K562 (cell line): Measurements from ENCODE around the gene CTIF. TPM values are rescaled to one million over a fixed set of nuclear protein-coding genes. Genes with fewer than 3 reads are reported as not detected.
A peak's percentile ranks its signal among the peaks of the same experiment; 100 is the strongest.

Experiments
- ARID1B ChIP-seq: fragments of 450-650 bp; IDR thresholded peaks from 2 replicates; pipeline ENCODE4 v1.6.1; 2016; ENCODE audit warnings: antibody characterized with exemption, mild to moderate bottlenecking, inconsistent platforms
- E2F6 ChIP-seq, 2 experiments: IDR thresholded peaks; 2 replicates each; pipeline ENCODE4 v1.6.1; 2011; ENCODE audit warnings: borderline replicate concordance in 1 of 2, control low read depth in 1 of 2, low read depth in 1 of 2, low read length in 1 of 2, mild to moderate bottlenecking in 1 of 2, mixed read lengths in 1 of 2, moderate library complexity in 1 of 2; ENCODE audit not compliant: insufficient read depth in 1 of 2, insufficient read length in 1 of 2, poor library complexity in 1 of 2, severe bottlenecking in 1 of 2; ENCODE audit errors: extremely low read depth in 1 of 2
- FOSL1 ChIP-seq: fragments of 200-800 bp; sonication (Bioruptor generic); conservative IDR thresholded peaks from 2 replicates; pipeline ENCODE4 v1.6.1; 2016; ENCODE audit warnings: missing genetic modification characterization, missing compliant biosample characterization
- HLTF ChIP-seq: fragments of 450-650 bp; IDR thresholded peaks from 2 replicates; pipeline ENCODE4 v1.6.1; 2016
- L3MBTL2 ChIP-seq: fragments of 450-650 bp; IDR thresholded peaks from 2 replicates; pipeline ENCODE4 v1.6.1; 2016; ENCODE audit warnings: mild to moderate bottlenecking, moderate library complexity
- MCM7 ChIP-seq, 2 experiments: fragments of 450-650 bp; IDR thresholded peaks; 2 replicates each; pipeline ENCODE4 v1.6.1; 2016 to 2018
- NFATC3 ChIP-seq: fragments of 450-650 bp; IDR thresholded peaks from 2 replicates; pipeline ENCODE4 v1.6.1; 2017; ENCODE audit warnings: mild to moderate bottlenecking
- NFIC ChIP-seq: fragments of 450-650 bp; IDR thresholded peaks from 2 replicates; pipeline ENCODE4 v1.6.1; 2017; ENCODE audit warnings: mild to moderate bottlenecking, inconsistent platforms
- NKRF ChIP-seq: fragments of 450-650 bp; IDR thresholded peaks from 2 replicates; pipeline ENCODE4 v1.6.1; 2016; ENCODE audit warnings: borderline replicate concordance
- RFX5 ChIP-seq: IDR thresholded peaks from 2 replicates; pipeline ENCODE4 v1.6.1; 2011; ENCODE audit warnings: low read depth, mild to moderate bottlenecking, improper control_type of control experiment, low read length
- SMAD1 ChIP-seq: fragments of 150-350 bp; IDR thresholded peaks from 2 replicates; pipeline ENCODE4 v1.6.1; 2014; ENCODE audit warnings: low read length, low read depth; ENCODE audit not compliant: partially characterized antibody
- SRSF7 ChIP-seq: fragments of 200-400 bp; formaldehyde crosslinking; optimal IDR thresholded peaks from 2 replicates; pipeline ENCODE3; 2017; ENCODE audit warnings: mild to moderate bottlenecking, low read depth, low read length
- STAT5A ChIP-seq: IDR thresholded peaks from 2 replicates; pipeline ENCODE4 v1.6.1; 2012; ENCODE audit warnings: low read length, inconsistent platforms, borderline replicate concordance
- TAF9B ChIP-seq: fragments of 450-650 bp; IDR thresholded peaks from 2 replicates; pipeline ENCODE4 v1.6.1; 2018; ENCODE audit warnings: mild to moderate bottlenecking; ENCODE audit not compliant: partially characterized antibody
- TFAP4 ChIP-seq: sonication (generic); formaldehyde crosslinking; IDR thresholded peaks from 2 replicates; pipeline ENCODE4 v1.8.0; 2022; ENCODE audit warnings: missing genetic modification reagents, mild to moderate bottlenecking, moderate library complexity, borderline replicate concordance
- ZBTB7A ChIP-seq: IDR thresholded peaks from 2 replicates; pipeline ENCODE4 v1.6.1; 2011; ENCODE audit warnings: low read depth, mild to moderate bottlenecking, low read length, moderate library complexity, borderline replicate concordance; ENCODE audit not compliant: control insufficient read depth
- ZNF232 ChIP-seq: sonication (generic); formaldehyde crosslinking; IDR thresholded peaks from 2 replicates; pipeline ENCODE4 v1.8.0; 2022; ENCODE audit warnings: mild to moderate bottlenecking, missing genetic modification reagents
- ZNF316 ChIP-seq: fragments of 450-650 bp; IDR thresholded peaks from 2 replicates; pipeline ENCODE4 v1.6.1; 2016
- ZNF639 ChIP-seq, 2 experiments: fragments of 200-800 bp in 1 of 2; sonication (Bioruptor generic) in 1 of 2; sonication (generic) in 1 of 2; formaldehyde crosslinking in 1 of 2; IDR thresholded peaks in 1 of 2; conservative IDR thresholded peaks in 1 of 2; 2 replicates each; pipeline versions ENCODE4 v1.5.0 to v1.6.1; 2016 to 2020; ENCODE audit warnings: missing compliant biosample characterization in 1 of 2, missing genetic modification characterization in 1 of 2, missing genetic modification reagents in 1 of 2
- polyA plus RNA-seq, 8 experiments: library from polyadenylated mRNA; depleted of rRNA in 4 of 8; stranded (reverse) in 5 of 8; unstranded in 3 of 8; fragments of >200 nt; fragmentation: Nextera tagmentation in 2 of 8; fragmentation: Illumina TruSeq in 1 of 8; extraction: Ambion mirVana in 2 of 8; extraction: Trizol in 1 of 8; gene quantifications; 2 replicates each; pipeline versions ENCODE4 v1.2.1 to v1.2.3, GENCODE V29; 2011 to 2014; ENCODE audit warnings: inconsistent platforms in 1 of 8, missing spikeins in 1 of 8
- total RNA-seq, 7 experiments: library from RNA; depleted of rRNA in 6 of 7; stranded (reverse); fragments of >200 nt in 6 of 7; fragmentation: Illumina TruSeq in 2 of 7; extraction: Trizol in 2 of 7; gene quantifications; 2 replicates each; pipeline versions ENCODE4 v1.2.1 to v1.2.3, GENCODE V29; 2011 to 2021; ENCODE audit warnings: low replicate concordance in 1 of 7
- TF ChIP-seq, protein P1 (sequence below): fragments of 200-400 bp; formaldehyde crosslinking; IDR thresholded peaks from 2 replicates; pipeline ENCODE4 v1.6.1; 2017; ENCODE audit warnings: mild to moderate bottlenecking, low read depth, low read length, moderate library complexity

The CTIF gene
- total and polyA plus RNA-seq, 9 of the 15 experiments (the other 6 are each of a cell fraction or from before 2014, with no cell fraction given) = 0.17 to 11.5 (median 2.2) TPM

- TF ChIP-seq SMAD1 (no peak), STAT5A (peak; percentile 19; the same call in 1 of the 2 replicates), TFAP4 (CRISPR knock-in tag) (0 out of 2 replicates have a peak, but pooled peaks have one; percentile 45), ZNF316 (peak; percentile 15; the same call in 1 of the 2 replicates), ZNF232 (CRISPR knock-in tag) (no peak), HLTF (no peak), FOSL1 (tag) (0 out of 2 replicates have a peak, but pooled peaks have one; percentile 17), MCM7 (IDR thresholded peaks at IDR 0.05) (no peak), ZBTB7A (0 out of 2 replicates have a peak, but pooled peaks have one; percentile 17), ARID1B (peak; percentile 21; the same call in 1 of the 2 replicates), NKRF (no peak), NFIC (no peak), RFX5 (no peak), NFATC3 (no peak), ZNF639 (CRISPR knock-in tag; conservative IDR thresholded peaks at IDR 0.05 in 1 of 2, IDR thresholded peaks at IDR 0.05 in 1 of 2) (no peak), SRSF7 (no peak), E2F6 (IDR thresholded peaks at IDR 0.05; ENCODE audit: borderline replicate concordance in 1 of 2, extremely low read depth in 1 of 2, insufficient read depth in 1 of 2, insufficient read length in 1 of 2, low read depth in 1 of 2, low read length in 1 of 2, poor library complexity in 1 of 2, severe bottlenecking in 1 of 2) (peak in 1 of 2 experiments; percentile 4), L3MBTL2 (peak; percentile 12; the same call in 1 of the 2 replicates), TAF9B (peak; percentile 41)
- TF ChIP-seq, protein P1, sequence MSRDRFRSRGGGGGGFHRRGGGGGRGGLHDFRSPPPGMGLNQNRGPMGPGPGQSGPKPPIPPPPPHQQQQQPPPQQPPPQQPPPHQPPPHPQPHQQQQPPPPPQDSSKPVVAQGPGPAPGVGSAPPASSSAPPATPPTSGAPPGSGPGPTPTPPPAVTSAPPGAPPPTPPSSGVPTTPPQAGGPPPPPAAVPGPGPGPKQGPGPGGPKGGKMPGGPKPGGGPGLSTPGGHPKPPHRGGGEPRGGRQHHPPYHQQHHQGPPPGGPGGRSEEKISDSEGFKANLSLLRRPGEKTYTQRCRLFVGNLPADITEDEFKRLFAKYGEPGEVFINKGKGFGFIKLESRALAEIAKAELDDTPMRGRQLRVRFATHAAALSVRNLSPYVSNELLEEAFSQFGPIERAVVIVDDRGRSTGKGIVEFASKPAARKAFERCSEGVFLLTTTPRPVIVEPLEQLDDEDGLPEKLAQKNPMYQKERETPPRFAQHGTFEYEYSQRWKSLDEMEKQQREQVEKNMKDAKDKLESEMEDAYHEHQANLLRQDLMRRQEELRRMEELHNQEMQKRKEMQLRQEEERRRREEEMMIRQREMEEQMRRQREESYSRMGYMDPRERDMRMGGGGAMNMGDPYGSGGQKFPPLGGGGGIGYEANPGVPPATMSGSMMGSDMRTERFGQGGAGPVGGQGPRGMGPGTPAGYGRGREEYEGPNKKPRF = no peak
Measured at GRCh38 chr18:48543228-48543627, 4.4 kb downstream of the CTIF start (continued).
